H1 (cell line): ENCODE measurements around the gene PRKACA. TPM values are rescaled to one million over a fixed set of nuclear protein-coding genes. Genes with fewer than 3 reads are reported as not detected.
A peak's percentile ranks its signal among the peaks of the same experiment; 100 is the strongest.

Experiments
- CTCF ChIA-PET: fragments of 300-600 bp; sonication (Branson Sonifier 250); formaldehyde crosslinking; loops from one replicate; lab custom pipeline; 2021; ENCODE audit not compliant: partially characterized antibody; lab: Charles Lee
- POLR2A ChIA-PET: fragments of 300-600 bp; sonication (Branson Sonifier 250); formaldehyde crosslinking; loops from one replicate; lab custom pipeline; 2021; ENCODE audit warnings: inconsistent platforms; ENCODE audit not compliant: partially characterized antibody; lab: Charles Lee
- DNase-seq, 2 experiments: peaks; one replicate each; pipeline versions ENCODE4 v3.0.0 to v3.0.0-alpha.2; 2010 to 2022; ENCODE audit warnings: low spot score in 2 of 2, low read depth in 1 of 2, mixed read lengths in 1 of 2
- FAIRE-seq: peaks from 2 replicates; lab custom pipeline; 2011; peaks lifted over from hg19 to GRCh38; lab: Jason Lieb, UNC
- H2AFZ ChIP-seq: 2 replicates; pipeline ENCODE4 v1.8.1; 2012; ENCODE audit warnings: low read length, inconsistent platforms
- H2AK5ac ChIP-seq: 2 replicates; pipeline ENCODE4 v1.6.1; 2013; ENCODE audit warnings: low read depth, low read length
- H2BK120ac ChIP-seq: replicated peaks from 2 replicates; pipeline ENCODE3; 2013; ENCODE audit warnings: low read depth, low read length, inconsistent platforms
- H2BK12ac ChIP-seq: 2 replicates; pipeline ENCODE4 v1.6.1; 2013; ENCODE audit warnings: low read depth, low read length
- H2BK15ac ChIP-seq: 2 replicates; pipeline ENCODE4 v1.6.1; 2013; ENCODE audit warnings: low read length
- H2BK20ac ChIP-seq: 2 replicates; pipeline ENCODE4 v1.6.1; 2013; ENCODE audit warnings: low read length
- H2BK5ac ChIP-seq: 2 replicates; pipeline ENCODE4 v1.6.1; 2013; ENCODE audit warnings: low read depth, low read length
- H3K14ac ChIP-seq: 2 replicates; pipeline ENCODE4 v1.6.1; 2013; ENCODE audit warnings: inconsistent platforms; ENCODE audit not compliant: insufficient read length
- H3K18ac ChIP-seq: 2 replicates; pipeline ENCODE4 v1.6.1; 2013; ENCODE audit warnings: low read length; ENCODE audit errors: extremely low read depth
- H3K23ac ChIP-seq: 2 replicates; pipeline ENCODE4 v1.6.1; 2013; ENCODE audit warnings: inconsistent platforms; ENCODE audit not compliant: insufficient read length
- H3K23me2 ChIP-seq: 2 replicates; pipeline ENCODE4 v1.6.1; 2013; ENCODE audit warnings: low read depth, low read length
- H3K27ac ChIP-seq: 2 replicates; pipeline ENCODE4 v1.6.1; 2011; ENCODE audit warnings: low read depth, low read length, inconsistent platforms
- H3K27me3 ChIP-seq, 4 experiments: replicated peaks in 1 of 4; 1 replicate in 1 of 4; 2 replicates in 3 of 4; pipeline versions ENCODE4 v1.6.1 to v1.8.1; 2011 to 2013; ENCODE audit warnings: low read length in 3 of 4, mild to moderate bottlenecking in 3 of 4, inconsistent platforms in 2 of 4, mixed read lengths in 2 of 4, moderate library complexity in 1 of 4; ENCODE audit not compliant: control insufficient read depth in 3 of 4, insufficient read depth in 3 of 4; ENCODE audit errors: extremely low read depth in 1 of 4
- H3K36me3 ChIP-seq, 4 experiments: 2 replicates each; pipeline versions ENCODE4 v1.6.1 to v1.8.1; 2011 to 2013; ENCODE audit warnings: mild to moderate bottlenecking in 4 of 4, low read length in 3 of 4, moderate library complexity in 2 of 4, control low read depth in 1 of 4, inconsistent platforms in 1 of 4; ENCODE audit not compliant: insufficient read depth in 4 of 4, control insufficient read depth in 2 of 4
- H3K4ac ChIP-seq: replicated peaks from 2 replicates; pipeline ENCODE3; 2013; ENCODE audit warnings: low read length, low read depth, mixed read lengths, inconsistent platforms; ENCODE audit not compliant: insufficient read length
- H3K4me1 ChIP-seq, 4 experiments: replicated peaks in 1 of 4; 1 replicate in 1 of 4; 2 replicates in 3 of 4; pipeline versions ENCODE4 v1.6.1 to v1.8.1; 2011 to 2013; ENCODE audit warnings: low read length in 3 of 4, inconsistent platforms in 2 of 4, mixed read lengths in 1 of 4; ENCODE audit not compliant: insufficient read depth in 4 of 4, control insufficient read depth in 3 of 4
- H3K4me2 ChIP-seq, 2 experiments: 2 replicates each; pipeline versions ENCODE4 v1.6.1 to v1.8.1; 2011 to 2013; ENCODE audit warnings: low read depth in 2 of 2, low read length in 2 of 2, control low read depth in 1 of 2, inconsistent platforms in 1 of 2, mild to moderate bottlenecking in 1 of 2; ENCODE audit not compliant: insufficient read depth in 1 of 2
- H3K4me3 ChIP-seq, 4 experiments: fragments of 200-600, 300-600 bp in 1 of 4; sonication (generic), shearing (Covaris generic), sonication (Bioruptor Twin) in 1 of 4; 2 replicates each; pipeline versions ENCODE4 v1.5.1 to v1.8.1; 2011 to 2016; ENCODE audit warnings: low read length in 4 of 4, low read depth in 3 of 4, control low read depth in 2 of 4, inconsistent platforms in 2 of 4, mild to moderate bottlenecking in 2 of 4, mixed read lengths in 1 of 4, moderate library complexity in 1 of 4; ENCODE audit not compliant: insufficient read depth in 2 of 4; ENCODE audit errors: extremely low read depth in 1 of 4
- H3K56ac ChIP-seq: replicated peaks from 2 replicates; pipeline ENCODE3; 2013; ENCODE audit warnings: low read depth, mild to moderate bottlenecking, mixed read lengths, low read length, inconsistent platforms; ENCODE audit not compliant: insufficient read length
- H3K79me1 ChIP-seq: 2 replicates; pipeline ENCODE4 v1.6.1; 2013; ENCODE audit warnings: low read depth, low read length, control low read depth
- H3K79me2 ChIP-seq, 2 experiments: 2 replicates each; pipeline versions ENCODE4 v1.6.1 to v1.8.1; 2012 to 2013; ENCODE audit warnings: low read length in 2 of 2, mild to moderate bottlenecking in 2 of 2, inconsistent platforms in 1 of 2; ENCODE audit not compliant: insufficient read depth in 2 of 2, control insufficient read depth in 1 of 2
- H3K9ac ChIP-seq, 4 experiments: replicated peaks in 1 of 4; 1 replicate in 1 of 4; 2 replicates in 3 of 4; pipeline versions ENCODE4 v1.6.1 to v1.8.1; 2011 to 2013; ENCODE audit warnings: low read depth in 3 of 4, low read length in 3 of 4, control low read depth in 2 of 4, mild to moderate bottlenecking in 2 of 4, moderate library complexity in 2 of 4, inconsistent platforms in 1 of 4; ENCODE audit errors: extremely low read depth in 1 of 4
- H3K9me3 ChIP-seq, 2 experiments: 2 replicates each; pipeline versions ENCODE4 v1.6.1 to v1.8.1; 2012 to 2013; ENCODE audit warnings: mild to moderate bottlenecking in 2 of 2, moderate library complexity in 2 of 2, control low read depth in 1 of 2, inconsistent platforms in 1 of 2, low read depth in 1 of 2, low read length in 1 of 2, mixed read lengths in 1 of 2; ENCODE audit not compliant: insufficient read depth in 2 of 2
- H4K20me1 ChIP-seq, 2 experiments: replicated peaks in 1 of 2; 2 replicates each; pipeline versions ENCODE3 to v1.8.1; 2011 to 2013; ENCODE audit warnings: inconsistent platforms in 2 of 2, low read length in 2 of 2, mild to moderate bottlenecking in 1 of 2; ENCODE audit not compliant: insufficient read depth in 2 of 2, control insufficient read depth in 1 of 2
- H4K5ac ChIP-seq: 2 replicates; pipeline ENCODE4 v1.6.1; 2013; ENCODE audit warnings: low read length, low read depth, mixed read lengths, inconsistent platforms; ENCODE audit not compliant: insufficient read length
- H4K8ac ChIP-seq: 2 replicates; pipeline ENCODE4 v1.8.0; 2013; ENCODE audit warnings: mild to moderate bottlenecking, moderate library complexity, low read length, inconsistent platforms; ENCODE audit not compliant: insufficient read depth; ENCODE audit errors: extremely low read depth
- H4K91ac ChIP-seq: replicated peaks from 2 replicates; pipeline ENCODE3; 2013; ENCODE audit warnings: low read length, mixed read lengths, inconsistent platforms; ENCODE audit not compliant: insufficient read length
- CREB1 ChIP-seq: IDR thresholded peaks from 2 replicates; pipeline ENCODE4 v1.6.1; 2012; ENCODE audit warnings: inconsistent platforms
- NANOG ChIP-seq: IDR thresholded peaks from 2 replicates; pipeline ENCODE4 v1.6.1; 2011; ENCODE audit warnings: low read length, low read depth, mild to moderate bottlenecking, inconsistent platforms; ENCODE audit not compliant: insufficient read depth, poor library complexity, severe bottlenecking
- POU5F1 ChIP-seq: IDR thresholded peaks from 2 replicates; pipeline ENCODE4 v1.6.1; 2011; ENCODE audit warnings: low read depth, mild to moderate bottlenecking, low read length, moderate library complexity
- SIN3A ChIP-seq, 2 experiments: IDR thresholded peaks in 1 of 2; conservative IDR thresholded peaks in 1 of 2; 2 replicates each; pipeline ENCODE4 v1.6.1; 2011 to 2012; ENCODE audit warnings: low read length in 2 of 2, improper control_type of control experiment in 1 of 2, low read depth in 1 of 2, mild to moderate bottlenecking in 1 of 2
- SP1 ChIP-seq: IDR thresholded peaks from 2 replicates; pipeline ENCODE4 v1.6.1; 2011; ENCODE audit warnings: low read depth, low read length
- SP4 ChIP-seq: IDR thresholded peaks from 2 replicates; pipeline ENCODE4 v1.6.1; 2012; ENCODE audit warnings: low read length, inconsistent platforms
- TBP ChIP-seq: IDR thresholded peaks from 2 replicates; pipeline ENCODE4 v1.6.1; 2011; ENCODE audit warnings: low read depth, low read length, improper control_type of control experiment
- WGBS, 2 experiments: shearing (Covaris generic) in 1 of 2; methylation state at CpG; one replicate each; pipeline versions ENCODE4 v1.1.6 to v1.1.7; 2013 to 2015; ENCODE audit warnings: low lambda C conversion rate in 2 of 2, mixed read lengths in 2 of 2, inconsistent platforms in 1 of 2, low coverage in 1 of 2, missing lambda C conversion rate in 1 of 2; ENCODE audit not compliant: insufficient replicate concordance in 2 of 2, insufficient coverage in 1 of 2, insufficient read length in 1 of 2; ENCODE audit errors: extremely low coverage in 1 of 2, missing lambda C conversion rate in 1 of 2; 5-methylcytosine and 5-hydroxymethylcytosine counted together
- polyA plus RNA-seq, 7 experiments: library from polyadenylated mRNA; depleted of rRNA in 3 of 7; stranded (reverse) in 5 of 7; unstranded in 2 of 7; fragments of >200 nt in 5 of 7; fragments of 200-250 nt in 2 of 7; gene quantifications; 1 replicate in 5 of 7; 2 replicates in 1 of 7; 4 replicates in 1 of 7; pipeline versions ENCODE4 v1.2.1 to v1.2.3, GENCODE V29; 2011 to 2013; ENCODE audit warnings: missing spikeins in 2 of 7, mixed read lengths in 2 of 7
- total RNA-seq: library from RNA; stranded (reverse); fragmentation: NEBNext Ultra II Directional; extraction: Animal tissue kit (Norgen Biotek cat#: 25700); gene quantifications from 2 replicates; pipeline ENCODE4 v1.2.1, GENCODE V29; 2021
- TF ChIP-seq, protein P1 (sequence below): IDR thresholded peaks from 2 replicates; pipeline ENCODE4 v1.6.1; 2012; ENCODE audit warnings: low read length, inconsistent platforms

PRKACA gene
- total and polyA plus RNA-seq, 2 of the 8 experiments (the other 6 are each of a cell fraction or from before 2014, with no cell fraction given), result 14.2 to 48.2 TPM

DNA sequence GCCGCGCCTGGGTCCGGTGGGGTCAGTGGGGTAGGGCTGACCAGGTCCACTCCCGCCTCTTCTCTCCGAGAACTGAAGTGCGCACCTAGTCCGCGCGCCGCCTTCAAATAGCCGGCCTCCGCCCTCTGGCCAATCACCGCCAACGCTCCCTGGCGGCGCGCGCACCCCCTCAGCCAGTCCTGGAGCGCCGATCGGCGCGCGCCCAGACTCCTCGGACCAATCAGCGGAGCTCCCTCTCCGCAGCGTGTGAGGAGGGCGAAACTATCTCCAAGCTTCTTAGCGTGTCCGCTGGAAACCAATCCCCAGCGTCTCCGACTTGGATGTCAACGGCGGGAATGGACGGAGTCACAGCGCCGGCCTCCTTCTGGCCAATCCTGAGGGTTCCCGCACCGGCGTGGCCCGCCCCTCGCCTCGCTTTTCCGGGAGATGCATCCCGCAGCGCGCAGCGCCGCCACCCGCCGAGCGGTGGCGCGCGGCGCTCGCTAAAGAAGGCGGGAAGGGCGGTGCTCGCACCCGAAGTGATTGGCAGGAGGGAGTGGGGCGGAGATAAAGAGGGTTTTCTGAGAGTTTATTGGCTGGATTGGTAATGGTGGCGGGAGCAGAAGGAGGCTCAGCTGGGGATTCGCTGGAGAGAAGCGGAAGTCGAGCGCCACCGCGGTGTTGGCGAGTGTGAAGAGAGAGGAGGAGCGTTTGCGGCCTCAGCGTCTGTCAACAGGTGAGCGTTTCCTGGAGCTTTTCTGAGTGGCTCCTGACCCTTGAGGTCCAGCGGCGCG, 19.1 kb upstream of the PRKACA start, which contains the start of gene ASF1B:
Gene ASF1B, minus strand, starts transcription at position 81 of the 773 bp plus-strand sequence. CDS start 133 bp downstream, outside the sequence.
- Histone ChIP-seq H3K4me1 (peaks cover 2 to 11% (median 5%) of the 10 kb centered on the region in 4 experiments), H3K27me3 (no peaks in the 10 kb centered on the region), H3K9me3 (no peaks in the 10 kb centered on the region), H2BK20ac (no peak within 1 kb of the TSS), H2BK120ac (no peak within 1 kb of the TSS), H4K5ac (peak within 1 kb of the TSS; percentile 87), H2AK5ac (no peak within 1 kb of the TSS), H2BK12ac (0 out of 2 replicates have a peak within 1 kb of the TSS, but pooled peaks have one; percentile 27), H3K4ac (peak within 1 kb of the TSS; percentile 98), H3K36me3 (no peaks in the 10 kb centered on the region; a peak in 1 of 8 replicates), H3K79me2 (peaks cover 0 to 8% of the 10 kb centered on the region in 2 experiments; a peak in 2 of 4 replicates), H2AFZ (no peak within 1 kb of the TSS; the same call in 1 of the 2 replicates), H3K27ac (peak within 1 kb of the TSS; percentile 78), H3K4me2 (peak within 1 kb of the TSS; percentile 54 to 82), H3K23ac (peak within 1 kb of the TSS; percentile 9), H3K9ac (peak within 1 kb of the TSS; percentile 74 to 85 (median 80)), H3K56ac (peak within 1 kb of the TSS; percentile 86), H4K8ac (peak within 1 kb of the TSS; percentile 95), H2BK15ac (peak within 1 kb of the TSS; percentile 95; the same call in 1 of the 2 replicates), H3K18ac (peak within 1 kb of the TSS; percentile 99), H3K79me1 (peaks cover 2% of the 10 kb centered on the region; the same call in 1 of the 2 replicates), H4K91ac (peak within 1 kb of the TSS; percentile 85), H3K4me3 (peak within 1 kb of the TSS; percentile 75 to 86 (median 80)), H3K23me2 (peaks cover 4% of the 10 kb centered on the region; the same call in 1 of the 2 replicates), H4K20me1 (peaks cover 0 to 9% of the 10 kb centered on the region in 2 experiments), H3K14ac (no peak within 1 kb of the TSS), H2BK5ac (peak within 1 kb of the TSS; percentile 88)
- DNase-seq (peak; percentile 96 to 97), FAIRE-seq (no peak)
- POLR2A ChIA-PET, result interaction anchor here (0.6 to 5.8 kb wide), 30 partner anchors 9 to 336 kb away, joined by 3 to 109 read pairs (median 4); partner anchors contain the start of genes C19orf67, MISP3, PKN1 and PRKACA
- 2% methylated on average over 66 of the region's 78 CpGs; no CpG with 5 or more reads in 1 of the 2 experiments for WGBS, 2 experiments
- CTCF ChIA-PET, result interaction anchor here (0.6 to 7.9 kb wide), 29 partner anchors 10 to 329 kb away, joined by 3 to 40 read pairs (median 4); partner anchors contain the start of gene PKN1
- TF ChIP-seq SP4, result peak; percentile 91
- TF ChIP-seq SP1, result peak; percentile 76; the same call in 1 of the 2 replicates
- TF ChIP-seq POU5F1, result no peak
- TF ChIP-seq TBP, result peak; percentile 94
- TF ChIP-seq, protein P1, sequence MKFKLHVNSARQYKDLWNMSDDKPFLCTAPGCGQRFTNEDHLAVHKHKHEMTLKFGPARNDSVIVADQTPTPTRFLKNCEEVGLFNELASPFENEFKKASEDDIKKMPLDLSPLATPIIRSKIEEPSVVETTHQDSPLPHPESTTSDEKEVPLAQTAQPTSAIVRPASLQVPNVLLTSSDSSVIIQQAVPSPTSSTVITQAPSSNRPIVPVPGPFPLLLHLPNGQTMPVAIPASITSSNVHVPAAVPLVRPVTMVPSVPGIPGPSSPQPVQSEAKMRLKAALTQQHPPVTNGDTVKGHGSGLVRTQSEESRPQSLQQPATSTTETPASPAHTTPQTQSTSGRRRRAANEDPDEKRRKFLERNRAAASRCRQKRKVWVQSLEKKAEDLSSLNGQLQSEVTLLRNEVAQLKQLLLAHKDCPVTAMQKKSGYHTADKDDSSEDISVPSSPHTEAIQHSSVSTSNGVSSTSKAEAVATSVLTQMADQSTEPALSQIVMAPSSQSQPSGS, result peak; percentile 55; the same call in 1 of the 2 replicates
- TF ChIP-seq NANOG, result no peak
- TF ChIP-seq SIN3A (conservative IDR thresholded peaks at IDR 0.05 in 1 of 2, IDR thresholded peaks at IDR 0.05 in 1 of 2; ENCODE audit: low read depth in 1 of 2, low read length in 2 of 2), result 0 out of 4 replicates have a peak, but pooled peaks have one; percentile 11 to 56
- peak; percentile 6 for TF ChIP-seq CREB1
